Skin of body (tissue), 2 donors: Measurements from ENCODE around the gene HRK. TPM values are rescaled to one million over a fixed set of nuclear protein-coding genes. Genes with fewer than 3 reads are reported as not detected.

Source experiments
- DNase-seq: peaks from one replicate; lab custom pipeline; 2025; lab: John Stamatoyannopoulos, UW
- total RNA-seq: library from RNA; depleted of rRNA; stranded (reverse); fragments of >200 nt; gene quantifications from one replicate; pipeline ENCODE4 v1.2.3, GENCODE V29; 2014

Gene HRK
- 0.10 TPM for total RNA-seq

- no peak for DNase-seq
These were observed at the start of gene HRK for GRCh38 chr12:116881325-116881876. Gene HRK (minus strand): TSS chr12:116881441. CDS start chr12:116881307, 134 bp downstream.

GRCh38 chr12:116929885-116930284 lies 48.6 kb upstream of the HRK start:
- no peak for DNase-seq

- DNase-seq, result no peak
These were observed 47.3 kb upstream of the HRK start for GRCh38 chr12:116928504-116928903.

GRCh38 chr12:116927244-116927940 lies 46.2 kb upstream of the HRK start:
- no peak for DNase-seq

- no peak for DNase-seq
These were observed 45.3 kb upstream of the HRK start for GRCh38 chr12:116926283-116927243.

- DNase-seq, result no peak
These were observed 43.6 kb upstream of the HRK start for GRCh38 chr12:116924558-116925453.

GRCh38 chr12:116922194-116922897 lies 41.1 kb upstream of the HRK start:
- no peak for DNase-seq

GRCh38 chr12:116920939-116921338 lies 39.7 kb upstream of the HRK start:
- no peak for DNase-seq

- DNase-seq, result no peak
These were observed 38.7 kb upstream of the HRK start for GRCh38 chr12:116919706-116920485.

GRCh38 chr12:116919247-116919661 lies 38.0 kb upstream of the HRK start:
- DNase-seq, result no peak

- DNase-seq, result no peak
These were observed 37.2 kb upstream of the HRK start for GRCh38 chr12:116918464-116918863.

GRCh38 chr12:116916714-116917114 lies 35.5 kb upstream of the HRK start:
- DNase-seq, result no peak

- DNase-seq, result no peak
These were observed 34.9 kb upstream of the HRK start for GRCh38 chr12:116916122-116916521.

- no peak for DNase-seq
These were observed 34.1 kb upstream of the HRK start for GRCh38 chr12:116915326-116915725.

- DNase-seq, result peak; percentile 29
These were observed 29.6 kb upstream of the HRK start, which contains the start of gene FBXW8 for GRCh38 chr12:116910645-116911451. Gene FBXW8 (plus strand): TSS chr12:116910950. CDS start chr12:116911038, 88 bp downstream.

GRCh38 chr12:116910280-116910644 lies 29.0 kb upstream of the HRK start:
- DNase-seq, result no peak

GRCh38 chr12:116906285-116906684 lies 25.0 kb upstream of the HRK start:
- no peak for DNase-seq

- no peak for DNase-seq
These were observed 22.6 kb upstream of the HRK start for GRCh38 chr12:116903818-116904217.

GRCh38 chr12:116901612-116902011 lies 20.4 kb upstream of the HRK start:
- no peak for DNase-seq
